Uterus (tissue), 4 donors: ENCODE measurements around the gene FMN2. TPM values are rescaled to one million over a fixed set of nuclear protein-coding genes. Genes with fewer than 3 reads are reported as not detected.
"Not testable (repeated sequence)": the region's sequence is repeated elsewhere in the genome, so short reads cannot be mapped to it uniquely, and the experiment has no call there.

Experiments
- DNase-seq, 2 donors: peaks; one replicate each; pipeline ENCODE4 v3.0.0-alpha.2; 2019 to 2020
- H3K27ac ChIP-seq, 2 donors: fragments of 200-600 bp; sonication (generic); 1 replicate in 1 of 2; 2 replicates in 1 of 2; pipeline ENCODE4 v1.5.1; 2016 to 2018
- H3K27me3 ChIP-seq, 2 donors: fragments of 200-600 bp; sonication (generic); one replicate each; pipeline ENCODE4 v1.5.1; 2018 to 2019; ENCODE audit warnings: control low read depth in 1 of 2
- H3K36me3 ChIP-seq, 2 donors: fragments of 200-600 bp; sonication (generic); one replicate each; pipeline ENCODE4 v1.5.1; 2019; ENCODE audit warnings: control low read depth in 1 of 2
- H3K4me1 ChIP-seq, 2 donors: fragments of 200-600 bp; sonication (generic); one replicate each; pipeline ENCODE4 v1.5.1; 2018 to 2019; ENCODE audit warnings: control low read depth in 1 of 2
- H3K4me3 ChIP-seq, 2 donors: fragments of 200-600 bp; sonication (generic); 1 replicate in 1 of 2; 2 replicates in 1 of 2; pipeline ENCODE4 v1.5.1; 2018 to 2019; ENCODE audit warnings: mild to moderate bottlenecking in 1 of 2
- H3K9me3 ChIP-seq, 2 donors: fragments of 200-600 bp; sonication (generic); one replicate each; pipeline ENCODE4 v1.5.1; 2019; ENCODE audit warnings: control low read depth in 1 of 2
- POLR2A ChIP-seq, 2 donors: fragments of 450-650 bp; IDR thresholded peaks; one replicate each; pipeline ENCODE4 v1.6.1; 2016; ENCODE audit warnings: antibody characterized with exemption in 2 of 2, mild to moderate bottlenecking in 1 of 2, moderate library complexity in 1 of 2
- intact Hi-C: fragments of 100-400 bp; cut with DNase I; formaldehyde crosslinking; loops from one replicate; pipeline ENCODE4 v1.15.1; 2023; ENCODE audit warnings: low total_unique reads
- total RNA-seq, 4 donors: library from RNA; depleted of rRNA in 3 of 4; stranded (reverse); fragments of >200 nt in 3 of 4; gene quantifications; one replicate each; pipeline versions ENCODE4 v1.1.0 to v1.2.4, GENCODE V29; 2014 to 2023
- TF ChIP-seq, protein P1 (sequence below), 4 experiments: fragments of 200-600 bp in 2 of 4; fragments of 450-650 bp in 2 of 4; sonication (generic) in 2 of 4; IDR thresholded peaks; one replicate each; pipeline ENCODE4 v1.5.1; 2016 to 2019; ENCODE audit warnings: antibody characterized with exemption in 4 of 4, mild to moderate bottlenecking in 2 of 4, moderate library complexity in 1 of 4
- donor health status: DM: yes; HTN: yes; CAD: no.

The FMN2 gene
- total RNA-seq, 4 donors from 2014 or later: 1.0 to 6.5 (median 2.3) TPM; not detected in 1

DNA sequence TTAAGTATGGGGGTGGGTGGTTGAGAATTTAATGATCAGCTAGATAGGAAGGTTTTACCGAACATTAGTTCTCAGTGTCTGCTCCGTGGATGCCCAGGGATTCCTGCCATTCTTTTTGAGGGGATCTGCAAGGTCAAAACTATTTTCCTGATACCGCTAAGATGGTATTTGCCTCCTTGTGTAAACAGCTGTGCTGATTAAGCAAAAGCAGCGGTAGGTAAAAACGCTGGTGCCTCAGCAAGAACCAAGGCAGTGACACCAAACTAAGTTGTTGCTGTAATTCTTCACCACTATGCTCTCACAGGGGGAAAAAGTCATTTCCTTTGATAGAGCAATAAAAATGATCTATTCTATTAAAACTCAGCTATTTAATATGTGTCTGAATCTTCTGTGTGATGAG, 229.0 kb downstream of the FMN2 start:
- DNase-seq: no peak
- Histone ChIP-seq H3K9me3 (no peaks in the 10 kb centered on the region), H3K36me3 (no peaks in the 10 kb centered on the region), H3K4me3 (no peak overlapping the region), H3K4me1 (no peaks in the 10 kb centered on the region), H3K27ac (no peak overlapping the region), H3K27me3 (no peaks in the 10 kb centered on the region)
- intact Hi-C loops: no loop called here
- TF ChIP-seq POLR2A (IDR thresholded peaks at IDR 0.05): no peak
- TF ChIP-seq, protein P1, sequence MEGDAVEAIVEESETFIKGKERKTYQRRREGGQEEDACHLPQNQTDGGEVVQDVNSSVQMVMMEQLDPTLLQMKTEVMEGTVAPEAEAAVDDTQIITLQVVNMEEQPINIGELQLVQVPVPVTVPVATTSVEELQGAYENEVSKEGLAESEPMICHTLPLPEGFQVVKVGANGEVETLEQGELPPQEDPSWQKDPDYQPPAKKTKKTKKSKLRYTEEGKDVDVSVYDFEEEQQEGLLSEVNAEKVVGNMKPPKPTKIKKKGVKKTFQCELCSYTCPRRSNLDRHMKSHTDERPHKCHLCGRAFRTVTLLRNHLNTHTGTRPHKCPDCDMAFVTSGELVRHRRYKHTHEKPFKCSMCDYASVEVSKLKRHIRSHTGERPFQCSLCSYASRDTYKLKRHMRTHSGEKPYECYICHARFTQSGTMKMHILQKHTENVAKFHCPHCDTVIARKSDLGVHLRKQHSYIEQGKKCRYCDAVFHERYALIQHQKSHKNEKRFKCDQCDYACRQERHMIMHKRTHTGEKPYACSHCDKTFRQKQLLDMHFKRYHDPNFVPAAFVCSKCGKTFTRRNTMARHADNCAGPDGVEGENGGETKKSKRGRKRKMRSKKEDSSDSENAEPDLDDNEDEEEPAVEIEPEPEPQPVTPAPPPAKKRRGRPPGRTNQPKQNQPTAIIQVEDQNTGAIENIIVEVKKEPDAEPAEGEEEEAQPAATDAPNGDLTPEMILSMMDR (IDR thresholded peaks at IDR 0.05): no peak

DNA sequence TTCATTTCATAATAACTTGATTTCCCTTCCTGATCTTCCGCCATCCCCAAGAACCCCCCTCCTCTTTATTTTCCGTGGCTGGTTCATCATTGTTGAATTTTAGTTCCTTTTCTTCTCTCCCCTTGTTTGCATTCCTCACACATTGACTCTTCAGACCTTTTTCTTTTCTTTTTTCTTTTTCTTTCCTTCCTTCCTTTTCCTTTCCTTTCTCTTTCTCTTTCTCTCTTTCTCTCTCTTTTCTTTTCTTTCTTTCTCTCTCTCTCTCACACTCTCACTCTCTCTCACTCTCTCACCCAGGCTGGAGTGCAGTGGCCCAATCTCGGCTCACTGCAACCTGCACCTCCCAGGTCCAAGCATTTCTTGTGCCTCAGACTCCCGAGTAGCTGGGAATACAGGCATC, 231.3 kb downstream of the FMN2 start:
- no peaks in the 10 kb centered on the region for H3K27me3 ChIP-seq
- H3K9me3 ChIP-seq: no peaks in the 10 kb centered on the region
- H3K4me3 ChIP-seq: no peak overlapping the region
- intact Hi-C loops: no loop called here
- no peaks in the 10 kb centered on the region for H3K4me1 ChIP-seq
- H3K27ac ChIP-seq: no peak overlapping the region
- H3K36me3 ChIP-seq: no peaks in the 10 kb centered on the region
- no peak for DNase-seq
- no peak for TF ChIP-seq POLR2A (IDR thresholded peaks at IDR 0.05)
- TF ChIP-seq, protein P1 (IDR thresholded peaks at IDR 0.05): no peak

DNA sequence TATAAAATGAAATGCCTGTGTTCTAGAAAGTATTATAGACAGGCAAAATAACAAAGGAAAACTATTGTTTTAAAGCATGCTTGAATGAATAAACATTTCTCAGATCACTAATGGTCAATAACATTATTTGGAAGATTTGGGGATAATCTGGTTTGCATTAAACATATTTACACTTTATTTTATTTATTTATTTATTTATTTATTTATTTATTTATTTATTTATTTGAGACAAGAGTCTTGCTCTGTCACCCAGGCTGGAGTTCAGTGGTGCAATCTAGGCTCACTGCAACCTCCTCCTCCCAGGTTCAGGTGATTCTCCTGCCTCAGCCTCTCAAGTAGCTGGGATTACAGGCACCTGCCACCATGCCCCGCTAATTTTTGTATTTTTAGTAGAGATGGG, 236.7 kb downstream of the FMN2 start:
- H3K36me3 ChIP-seq, H3K27ac ChIP-seq, H3K4me1 ChIP-seq, H3K9me3 ChIP-seq, H3K27me3 ChIP-seq, H3K4me3 ChIP-seq, intact Hi-C loops, DNase-seq: not testable (repeated sequence)

DNA sequence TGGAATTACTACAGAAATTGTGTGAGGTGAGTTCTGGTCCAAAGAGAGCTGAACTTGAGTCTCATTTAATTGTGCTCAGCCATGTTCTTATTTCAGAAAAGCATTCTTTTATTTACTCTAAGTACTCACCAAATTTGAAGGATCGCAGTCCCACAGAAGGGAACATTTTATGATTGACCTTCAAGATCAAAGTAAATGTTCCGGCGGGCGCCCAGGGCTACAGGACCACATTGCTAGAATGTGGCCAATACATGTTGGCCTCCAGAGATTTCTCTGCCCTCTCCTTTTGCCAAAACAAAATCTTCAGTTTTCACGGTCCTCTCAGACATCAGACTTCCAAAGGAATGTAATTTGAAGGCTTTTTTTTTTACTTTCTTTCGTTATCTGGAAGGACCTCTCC, 237.8 kb downstream of the FMN2 start:
- Histone ChIP-seq H3K9me3 (no peaks in the 10 kb centered on the region), H3K4me1 (no peaks in the 10 kb centered on the region), H3K27me3 (no peaks in the 10 kb centered on the region), H3K36me3 (no peaks in the 10 kb centered on the region), H3K27ac (no peak overlapping the region), H3K4me3 (no peak overlapping the region)
- DNase-seq: no peak
- TF ChIP-seq POLR2A (IDR thresholded peaks at IDR 0.05): no peak
- TF ChIP-seq, protein P1 (IDR thresholded peaks at IDR 0.05): no peak
- intact Hi-C loops: no loop called here

DNA sequence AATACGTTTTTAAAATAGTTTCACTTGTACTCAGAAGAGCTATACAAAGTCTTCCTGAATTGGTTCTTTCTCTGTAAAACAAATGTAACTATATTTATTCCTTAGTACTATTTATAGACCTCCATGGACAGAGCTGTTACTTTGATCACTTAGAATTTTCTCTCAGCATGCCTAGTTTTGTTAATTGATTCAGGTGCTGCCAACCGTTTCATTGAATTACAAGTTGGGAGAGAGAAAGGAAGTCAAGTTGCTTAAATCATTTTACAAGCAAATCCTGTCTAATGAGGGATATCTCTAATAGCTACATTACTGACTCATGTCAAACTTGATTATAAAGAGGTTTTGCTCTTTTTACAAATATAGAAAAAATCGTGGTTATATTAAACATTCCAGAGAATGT, 241.0 kb downstream of the FMN2 start:
- TF ChIP-seq, protein P1 (IDR thresholded peaks at IDR 0.05): no peak
- TF ChIP-seq POLR2A (IDR thresholded peaks at IDR 0.05): no peak
- Histone ChIP-seq H3K4me1 (no peaks in the 10 kb centered on the region), H3K4me3 (no peak overlapping the region), H3K27ac (no peak overlapping the region), H3K36me3 (no peaks in the 10 kb centered on the region), H3K27me3 (no peaks in the 10 kb centered on the region), H3K9me3 (no peaks in the 10 kb centered on the region)
- intact Hi-C loops: no loop called here
- DNase-seq: no peak

DNA sequence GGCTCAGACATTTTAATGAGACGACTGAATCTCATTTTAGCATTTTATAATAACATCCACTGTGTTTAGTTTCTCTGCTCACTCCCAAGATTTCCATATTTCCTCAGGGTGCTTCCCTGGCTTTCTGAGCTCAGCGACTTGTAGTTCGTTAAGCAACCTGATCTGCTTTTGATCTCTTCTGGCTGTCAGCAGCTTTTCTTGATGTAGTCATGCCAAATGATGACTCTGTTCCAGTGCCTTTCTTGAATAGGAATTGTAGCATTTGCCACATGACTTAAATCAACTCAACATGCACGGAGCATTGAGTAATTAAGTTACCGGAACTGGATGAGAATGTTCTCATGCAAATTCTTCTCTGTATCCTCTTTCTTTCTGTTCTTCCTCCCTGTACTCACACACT, 246.1 kb downstream of the FMN2 start:
- H3K27ac ChIP-seq: peak overlapping the region; percentile 75
- intact Hi-C loops: no loop called here

More for the DNA sequence above, 246.1 kb downstream of the FMN2 start:
- H3K36me3 ChIP-seq: no peaks in the 10 kb centered on the region
- H3K27me3 ChIP-seq: no peaks in the 10 kb centered on the region
- no peak overlapping the region for H3K4me3 ChIP-seq
- DNase-seq: peak in 1 of 2 donors; percentile 63
- H3K4me1 ChIP-seq: no peaks in the 10 kb centered on the region
- no peaks in the 10 kb centered on the region for H3K9me3 ChIP-seq
- TF ChIP-seq, protein P1 (IDR thresholded peaks at IDR 0.05): no peak
- no peak for TF ChIP-seq POLR2A (IDR thresholded peaks at IDR 0.05)
